ENCODE measurements around the gene AQP5. TPM values are rescaled to one million over a fixed set of nuclear protein-coding genes. Genes with fewer than 3 reads are reported as not detected.

Gene AQP5
- total RNA-seq, 1 donor from 2014 or later = 1.6 TPM

Other genes starting within 250 kb of the AQP5 start
- 901 TPM for gene TMBIM6, start 220.3 kb upstream of the AQP5 start, total RNA-seq
- gene NCKAP5L, start 133.5 kb upstream of the AQP5 start, total RNA-seq = 22.0 TPM
- 6.0 TPM for gene BCDIN3D, start 118.8 kb upstream of the AQP5 start, total RNA-seq
- gene FAIM2, start 58.0 kb upstream of the AQP5 start, total RNA-seq = 13.0 TPM
- gene AQP2, start 11.1 kb upstream of the AQP5 start, total RNA-seq = not detected
- 0.32 TPM for gene AQP6, start 11.1 kb downstream of the AQP5 start, total RNA-seq
- 16.6 TPM for gene RACGAP1, start 63.6 kb downstream of the AQP5 start, total RNA-seq
- gene ASIC1, start 95.7 kb downstream of the AQP5 start, total RNA-seq = 4.1 TPM
- gene SMARCD1, start 123.5 kb downstream of the AQP5 start, total RNA-seq = 49.5 TPM
- gene GPD1, start 142.1 kb downstream of the AQP5 start, total RNA-seq = 21.5 TPM
- 80.5 TPM for gene COX14, start 150.4 kb downstream of the AQP5 start, total RNA-seq
- 37.9 TPM for gene CERS5, start 205.5 kb downstream of the AQP5 start, total RNA-seq